SK-N-SH treated with all-trans-retinoic acid at 6 μM for 48 hours (cell line): Measurements from ENCODE around the gene INSL3.

Experiments used
- ATAC-seq: fragments of 200-7000 bp; cut with Tn5 transposase; 3 replicates; pipeline ENCODE4 v1.9.1; 2020; ENCODE audit warnings: mild to moderate bottlenecking, moderate library complexity
- BACH2 ChIP-seq: fragments of 250-450 bp; sonication (Bioruptor Pico); IDR thresholded peaks from 2 replicates; pipeline ENCODE4 v1.9.0; 2021; ENCODE audit warnings: mild to moderate bottlenecking, borderline replicate concordance
- ESRRG ChIP-seq: fragments of 250-450 bp; sonication (Bioruptor Pico); IDR thresholded peaks from 2 replicates; pipeline ENCODE4 v1.6.1; 2021; ENCODE audit warnings: mild to moderate bottlenecking
- ISL1 ChIP-seq: fragments of 250-450 bp; sonication (Bioruptor Pico); IDR thresholded peaks from 2 replicates; pipeline ENCODE4 v2.1.2; 2022; ENCODE audit warnings: mild to moderate bottlenecking, moderate library complexity
- OSR1 ChIP-seq: fragments of 250-450 bp; sonication (Bioruptor Pico); IDR thresholded peaks from 2 replicates; pipeline ENCODE4 v1.8.0; 2022; ENCODE audit warnings: moderate library complexity, mild to moderate bottlenecking, inconsistent platforms
- PPARA ChIP-seq: fragments of 250-450 bp; sonication (Bioruptor Pico); IDR thresholded peaks from 2 replicates; pipeline ENCODE4 v1.5.0; 2020; ENCODE audit warnings: mild to moderate bottlenecking, borderline replicate concordance
- SNAI2 ChIP-seq: fragments of 250-450 bp; sonication (Bioruptor Pico); IDR thresholded peaks from 2 replicates; pipeline ENCODE4 v1.5.0; 2020; ENCODE audit warnings: mild to moderate bottlenecking, moderate library complexity
- ZFP3 ChIP-seq: fragments of 250-450 bp; sonication (Bioruptor Pico); IDR thresholded peaks from 2 replicates; pipeline ENCODE4 v1.5.0; 2020; ENCODE audit warnings: mild to moderate bottlenecking, moderate library complexity
- ZNF70 ChIP-seq: fragments of 450-650 bp; formaldehyde crosslinking; IDR thresholded peaks from 2 replicates; pipeline ENCODE4 v1.5.0; 2020; ENCODE audit warnings: mild to moderate bottlenecking, moderate library complexity
- ZNF8 ChIP-seq: fragments of 450-650 bp; formaldehyde crosslinking; IDR thresholded peaks from 2 replicates; pipeline ENCODE4 v1.5.0; 2020; ENCODE audit warnings: mild to moderate bottlenecking, moderate library complexity
- TF ChIP-seq, protein P1 (sequence below): fragments of 250-450 bp; sonication (Bioruptor Pico); IDR thresholded peaks from 2 replicates; pipeline ENCODE4 v1.5.1; 2020; ENCODE audit warnings: low read depth, mild to moderate bottlenecking, moderate library complexity
- TF ChIP-seq, protein P2 (sequence below): fragments of 250-450 bp; sonication (Bioruptor Pico); IDR thresholded peaks from 2 replicates; pipeline ENCODE4 v1.8.0; 2021; ENCODE audit warnings: low read depth, mild to moderate bottlenecking, moderate library complexity, borderline replicate concordance
- TF ChIP-seq, protein P3 (sequence below): fragments of 250-450 bp; sonication (Bioruptor Pico); IDR thresholded peaks from 2 replicates; pipeline ENCODE4 v1.5.1; 2021; ENCODE audit warnings: mild to moderate bottlenecking, moderate library complexity

The INSL3 gene

DNA sequence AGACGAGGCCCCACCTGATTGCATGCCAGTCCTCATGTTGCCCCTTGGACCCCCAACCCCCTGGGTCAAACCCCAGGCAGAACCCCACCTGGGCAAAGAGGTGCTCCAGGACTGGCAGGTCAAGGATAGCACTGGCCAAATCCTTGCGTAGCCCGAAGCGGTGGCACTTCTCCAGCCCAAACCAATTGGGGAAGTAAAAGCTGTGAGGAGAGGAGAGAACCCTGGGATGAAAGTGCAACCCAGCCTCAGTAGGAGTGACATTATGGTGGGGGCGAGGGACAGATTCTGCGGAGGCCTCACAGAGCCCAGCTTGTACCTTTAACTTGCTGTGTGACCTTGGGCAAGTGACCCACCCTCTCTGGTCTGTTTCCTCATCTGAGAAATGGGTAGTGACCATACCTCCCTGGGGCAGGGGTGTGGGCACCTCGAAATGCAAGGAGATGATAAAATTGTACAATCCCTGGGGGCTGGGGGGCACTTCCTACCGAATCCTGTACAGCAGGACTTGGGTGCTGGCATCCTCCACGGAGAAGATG is 22.0 kb upstream of the INSL3 start (continued):
- TF ChIP-seq, protein P1, sequence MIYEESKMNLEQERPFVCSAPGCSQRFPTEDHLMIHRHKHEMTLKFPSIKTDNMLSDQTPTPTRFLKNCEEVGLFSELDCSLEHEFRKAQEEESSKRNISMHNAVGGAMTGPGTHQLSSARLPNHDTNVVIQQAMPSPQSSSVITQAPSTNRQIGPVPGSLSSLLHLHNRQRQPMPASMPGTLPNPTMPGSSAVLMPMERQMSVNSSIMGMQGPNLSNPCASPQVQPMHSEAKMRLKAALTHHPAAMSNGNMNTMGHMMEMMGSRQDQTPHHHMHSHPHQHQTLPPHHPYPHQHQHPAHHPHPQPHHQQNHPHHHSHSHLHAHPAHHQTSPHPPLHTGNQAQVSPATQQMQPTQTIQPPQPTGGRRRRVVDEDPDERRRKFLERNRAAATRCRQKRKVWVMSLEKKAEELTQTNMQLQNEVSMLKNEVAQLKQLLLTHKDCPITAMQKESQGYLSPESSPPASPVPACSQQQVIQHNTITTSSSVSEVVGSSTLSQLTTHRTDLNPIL, result no peak
- no peak for TF ChIP-seq BACH2 (CRISPR knock-in tag)
- TF ChIP-seq OSR1 (CRISPR knock-in tag), result no peak
- TF ChIP-seq SNAI2 (CRISPR knock-in tag), result no peak
- no peak for TF ChIP-seq ESRRG (CRISPR knock-in tag)
- TF ChIP-seq, protein P2, sequence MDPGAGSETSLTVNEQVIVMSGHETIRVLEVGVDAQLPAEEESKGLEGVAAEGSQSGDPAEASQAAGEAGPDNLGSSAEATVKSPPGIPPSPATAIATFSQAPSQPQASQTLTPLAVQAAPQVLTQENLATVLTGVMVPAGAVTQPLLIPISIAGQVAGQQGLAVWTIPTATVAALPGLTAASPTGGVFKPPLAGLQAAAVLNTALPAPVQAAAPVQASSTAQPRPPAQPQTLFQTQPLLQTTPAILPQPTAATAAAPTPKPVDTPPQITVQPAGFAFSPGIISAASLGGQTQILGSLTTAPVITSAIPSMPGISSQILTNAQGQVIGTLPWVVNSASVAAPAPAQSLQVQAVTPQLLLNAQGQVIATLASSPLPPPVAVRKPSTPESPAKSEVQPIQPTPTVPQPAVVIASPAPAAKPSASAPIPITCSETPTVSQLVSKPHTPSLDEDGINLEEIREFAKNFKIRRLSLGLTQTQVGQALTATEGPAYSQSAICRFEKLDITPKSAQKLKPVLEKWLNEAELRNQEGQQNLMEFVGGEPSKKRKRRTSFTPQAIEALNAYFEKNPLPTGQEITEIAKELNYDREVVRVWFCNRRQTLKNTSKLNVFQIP (CRISPR knock-in tag), result no peak

DNA sequence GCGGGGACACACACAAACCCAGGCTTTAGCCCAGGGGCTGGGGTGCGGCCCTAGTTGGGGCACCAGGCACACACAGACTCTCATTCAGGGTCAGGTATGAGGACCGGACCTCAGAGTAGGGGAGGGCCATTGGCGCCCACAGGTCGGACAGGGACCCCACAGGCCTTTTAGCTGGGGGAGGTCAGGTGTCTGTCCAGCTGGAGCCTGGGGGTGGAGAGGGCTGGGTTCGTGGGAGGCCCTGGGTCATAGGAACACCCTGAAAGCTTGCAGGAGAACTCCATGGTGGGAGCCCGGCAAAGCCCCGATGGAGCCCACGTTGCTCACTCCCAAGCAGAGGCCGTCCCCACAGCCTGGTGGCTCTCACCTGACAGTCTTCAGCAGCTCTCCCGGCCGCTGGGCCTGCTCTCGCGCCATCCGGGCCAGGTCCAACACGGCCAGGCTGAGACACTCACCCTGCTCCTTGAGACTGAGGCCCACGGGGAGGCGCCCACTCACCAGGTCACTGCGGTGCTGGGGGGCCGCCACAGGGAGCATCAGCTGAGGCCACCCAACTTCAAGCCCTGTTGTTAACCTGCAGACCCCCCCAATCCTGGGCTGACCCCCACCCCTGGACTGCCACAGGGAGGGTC is 21.5 kb upstream of the INSL3 start:
- no peak for ATAC-seq

DNA sequence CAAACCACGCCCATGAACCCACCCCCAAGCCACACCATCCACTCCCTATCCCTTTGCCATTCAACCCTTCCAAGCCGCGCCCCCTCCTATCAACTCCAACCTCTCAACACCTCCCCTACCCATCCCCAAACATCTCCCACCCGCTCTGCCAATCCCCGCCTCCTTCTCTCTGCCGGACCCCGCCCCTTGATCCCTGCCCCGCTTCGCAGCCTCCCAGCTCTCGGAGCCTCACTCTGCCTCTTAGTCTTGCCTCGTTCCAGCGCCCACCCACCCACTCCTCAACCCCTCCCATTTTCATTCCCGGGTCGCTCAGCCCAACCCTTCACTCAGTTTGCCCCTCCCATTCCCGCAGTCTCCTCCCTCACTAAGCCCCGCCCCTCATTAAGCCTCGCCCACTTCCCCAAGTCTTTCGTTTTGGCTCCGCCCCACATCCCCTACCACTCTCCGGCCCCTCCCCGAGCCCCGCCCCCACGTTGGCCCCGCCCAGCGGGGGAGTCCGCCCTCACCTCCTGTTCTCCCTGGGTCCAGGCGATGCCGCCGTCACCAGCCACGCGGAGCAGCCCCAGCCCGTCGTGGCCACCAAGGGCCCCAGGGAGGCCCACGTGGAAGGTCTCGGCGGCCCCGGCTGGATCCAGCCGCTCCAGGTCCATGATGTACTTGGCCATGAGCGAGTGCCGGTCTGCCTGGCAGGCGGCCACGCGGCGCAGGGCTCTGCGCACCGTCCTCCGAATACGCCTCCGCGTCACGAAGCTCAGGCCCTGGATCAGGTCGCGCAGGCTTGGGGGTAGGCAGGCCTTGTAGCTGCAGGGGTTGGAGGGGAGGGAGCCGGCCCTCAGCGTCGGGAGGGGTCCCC is 20.7 kb upstream of the INSL3 start:
- peak; percentile 83 for ATAC-seq
- TF ChIP-seq ISL1 (CRISPR knock-in tag) (no peak), ZNF70 (no peak; the same call in 1 of the 2 replicates), ZFP3 (CRISPR knock-in tag) (no peak), ZNF8 (CRISPR knock-in tag) (no peak)
- TF ChIP-seq, protein P3, sequence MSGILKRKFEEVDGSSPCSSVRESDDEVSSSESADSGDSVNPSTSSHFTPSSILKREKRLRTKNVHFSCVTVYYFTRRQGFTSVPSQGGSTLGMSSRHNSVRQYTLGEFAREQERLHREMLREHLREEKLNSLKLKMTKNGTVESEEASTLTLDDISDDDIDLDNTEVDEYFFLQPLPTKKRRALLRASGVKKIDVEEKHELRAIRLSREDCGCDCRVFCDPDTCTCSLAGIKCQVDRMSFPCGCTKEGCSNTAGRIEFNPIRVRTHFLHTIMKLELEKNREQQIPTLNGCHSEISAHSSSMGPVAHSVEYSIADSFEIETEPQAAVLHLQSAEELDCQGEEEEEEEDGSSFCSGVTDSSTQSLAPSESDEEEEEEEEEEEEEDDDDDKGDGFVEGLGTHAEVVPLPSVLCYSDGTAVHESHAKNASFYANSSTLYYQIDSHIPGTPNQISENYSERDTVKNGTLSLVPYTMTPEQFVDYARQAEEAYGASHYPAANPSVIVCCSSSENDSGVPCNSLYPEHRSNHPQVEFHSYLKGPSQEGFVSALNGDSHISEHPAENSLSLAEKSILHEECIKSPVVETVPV (CRISPR knock-in tag), result no peak

More for the DNA sequence above, 21.5 kb upstream of the INSL3 start:
- TF ChIP-seq ZNF8 (CRISPR knock-in tag) (no peak), ZFP3 (CRISPR knock-in tag) (no peak), PPARA (CRISPR knock-in tag) (no peak), SNAI2 (CRISPR knock-in tag) (no peak), ZNF70 (no peak)
- TF ChIP-seq, protein P1, result no peak

DNA sequence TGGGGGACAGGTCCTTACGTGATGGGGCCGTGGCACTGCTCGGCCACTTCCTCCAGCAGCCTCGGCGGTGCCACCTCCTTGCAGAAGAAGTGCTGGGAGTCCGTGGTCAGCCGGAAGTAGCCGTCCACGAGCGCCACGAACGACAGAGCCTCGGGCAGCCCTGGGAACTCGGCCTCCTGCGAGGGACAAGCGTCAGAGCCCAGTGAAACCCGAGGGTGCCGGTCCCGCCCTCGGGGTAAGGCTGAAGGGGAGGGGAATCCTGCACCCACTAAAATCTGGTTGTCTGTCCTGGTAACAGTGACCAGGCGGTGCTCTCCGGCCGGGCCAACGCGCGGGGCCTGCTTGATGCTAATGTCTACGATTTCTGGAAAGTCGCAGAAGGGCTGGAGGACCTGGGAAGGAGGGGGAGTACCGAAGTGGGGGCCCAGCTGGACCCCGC is 20.1 kb upstream of the INSL3 start:
- TF ChIP-seq ESRRG (CRISPR knock-in tag), result no peak
- TF ChIP-seq ZNF70, result 0 out of 2 replicates have a peak, but pooled peaks have one; percentile 36
- peak; percentile 53 for ATAC-seq

DNA sequence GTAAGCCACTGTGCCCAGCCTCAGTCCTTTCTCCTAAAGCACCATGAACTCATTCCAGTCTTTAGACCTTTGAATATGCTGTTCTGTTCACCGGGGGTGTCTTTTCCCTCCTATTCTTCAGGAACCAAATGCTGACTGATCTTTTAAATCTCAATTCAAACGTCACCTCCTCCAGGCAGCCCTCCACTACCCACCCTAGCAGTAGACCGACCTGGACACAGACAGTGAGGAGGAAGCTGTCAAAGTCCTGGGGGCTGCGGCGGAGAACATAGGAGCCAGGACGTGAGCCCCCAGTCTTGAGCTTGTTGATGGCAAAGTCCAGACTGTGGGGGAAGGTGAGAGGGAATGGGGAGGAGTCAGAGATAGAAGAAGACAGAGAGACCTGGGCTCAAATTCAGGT is 18.7 kb upstream of the INSL3 start:
- no peak for ATAC-seq
- TF ChIP-seq ESRRG (CRISPR knock-in tag), result no peak
- no peak for TF ChIP-seq BACH2 (CRISPR knock-in tag)
- TF ChIP-seq, protein P3 (CRISPR knock-in tag), result no peak
- TF ChIP-seq, all 23 proteins: peak for 0

DNA sequence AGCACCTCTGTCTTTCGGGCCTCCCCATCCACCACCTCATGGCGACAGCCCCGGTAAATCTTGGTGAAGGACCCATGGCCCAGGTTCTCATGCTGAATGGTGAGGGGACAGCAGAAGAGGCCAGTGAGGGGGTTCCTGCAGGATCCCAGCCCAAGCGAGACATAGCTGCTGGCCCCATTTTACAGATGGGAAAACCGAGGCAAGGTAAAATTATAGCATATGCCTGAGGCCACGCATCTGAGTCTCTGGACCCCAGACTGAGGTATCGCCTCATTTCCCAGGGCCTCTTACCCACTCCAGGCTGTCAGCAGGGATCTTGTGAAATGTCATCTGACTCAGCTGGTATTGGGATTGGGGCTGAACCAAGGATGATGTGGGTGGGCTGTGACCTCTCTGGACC is 16.7 kb upstream of the INSL3 start:
- no peak for ATAC-seq
- no peak for TF ChIP-seq SNAI2 (CRISPR knock-in tag)
- TF ChIP-seq, all 23 proteins: peak for 0
